NOMO-1 treated with dmso at 0.1 percent for 144 hours (cell line): ENCODE data around the gene MORC2.

Experiments used
- DNase-seq: peaks from one replicate; lab custom pipeline; 2025; ENCODE audit not compliant: unreplicated experiment; lab: John Stamatoyannopoulos, UW

The MORC2 gene

GRCh38 chr22:30889996-30890480 lies 78.5 kb downstream of the MORC2 start:
- no peak for DNase-seq

GRCh38 chr22:30889268-30889995 lies 79.1 kb downstream of the MORC2 start:
- DNase-seq = no peak

- no peak for DNase-seq
Measured at GRCh38 chr22:30887861-30888260, 80.7 kb downstream of the MORC2 start.

- no peak for DNase-seq
Measured at GRCh38 chr22:30887453-30887852, 81.1 kb downstream of the MORC2 start.

GRCh38 chr22:30885591-30885990 lies 83.0 kb downstream of the MORC2 start:
- no peak for DNase-seq

- DNase-seq = no peak
Measured at GRCh38 chr22:30885001-30885366, 83.6 kb downstream of the MORC2 start.

- no peak for DNase-seq
Measured at GRCh38 chr22:30884211-30885000, 84.2 kb downstream of the MORC2 start.

- DNase-seq = no peak
Measured at GRCh38 chr22:30883586-30884145, 84.9 kb downstream of the MORC2 start.

- no peak for DNase-seq
Measured at GRCh38 chr22:30882974-30883533, 85.5 kb downstream of the MORC2 start.

GRCh38 chr22:30882184-30882717 lies 86.3 kb downstream of the MORC2 start:
- no peak for DNase-seq

GRCh38 chr22:30881361-30882183 lies 87.0 kb downstream of the MORC2 start:
- no peak for DNase-seq

GRCh38 chr22:30880847-30881246 lies 87.7 kb downstream of the MORC2 start:
- DNase-seq = no peak

- DNase-seq = no peak
Measured at GRCh38 chr22:30880181-30880601, 88.4 kb downstream of the MORC2 start.

GRCh38 chr22:30879415-30879797 lies 89.2 kb downstream of the MORC2 start:
- no peak for DNase-seq

GRCh38 chr22:30878516-30879414 lies 89.8 kb downstream of the MORC2 start:
- DNase-seq = no peak

GRCh38 chr22:30877662-30878515 lies 90.7 kb downstream of the MORC2 start:
- DNase-seq = no peak

GRCh38 chr22:30876915-30877553 lies 91.5 kb downstream of the MORC2 start:
- no peak for DNase-seq

- DNase-seq = no peak
Measured at GRCh38 chr22:30876221-30876751, 92.3 kb downstream of the MORC2 start.
